ENCODE measurements around the gene CCER1.
A peak's percentile ranks its signal among the peaks of the same experiment; 100 is the strongest.

The CCER1 gene

DNA sequence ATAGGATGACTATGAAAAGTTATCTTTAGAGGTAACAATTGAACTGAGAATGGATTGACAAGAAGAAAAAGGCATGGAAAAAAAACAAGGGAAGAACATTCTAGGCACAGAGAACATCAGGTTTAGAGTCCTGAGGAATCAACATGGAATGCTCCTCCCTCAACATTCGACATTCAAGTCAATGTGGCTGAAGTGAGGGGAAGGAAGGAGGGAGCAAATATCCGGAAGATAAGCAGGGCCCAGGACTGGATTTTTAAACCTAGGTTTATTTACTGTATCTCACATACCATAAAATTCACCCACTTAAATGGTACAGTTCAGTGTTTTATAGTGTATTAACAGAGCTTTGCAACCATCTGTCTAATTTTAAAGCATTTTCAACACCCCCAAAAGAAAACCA lies 9.6 kb upstream of the CCER1 start:
- DNase-seq: no peak

DNA sequence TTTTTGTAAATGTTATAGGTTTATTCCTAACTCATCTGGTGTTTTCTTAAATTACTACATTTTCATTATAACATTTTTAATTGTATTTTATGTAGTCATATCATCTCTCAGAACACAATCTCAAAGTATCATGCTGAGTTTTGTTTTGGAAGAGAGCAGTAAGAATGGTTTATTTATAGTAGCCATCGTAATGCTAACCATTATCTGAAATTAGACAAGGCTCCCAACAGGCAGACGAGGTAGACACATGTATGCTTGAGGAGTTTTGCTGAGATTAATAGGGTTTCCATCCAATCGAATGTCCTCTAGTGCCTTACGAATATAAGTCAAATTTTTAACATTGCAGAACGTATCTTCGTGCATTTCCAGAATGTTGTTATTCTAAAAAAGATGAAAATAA lies 9.0 kb upstream of the CCER1 start:
- no peak for DNase-seq

DNA sequence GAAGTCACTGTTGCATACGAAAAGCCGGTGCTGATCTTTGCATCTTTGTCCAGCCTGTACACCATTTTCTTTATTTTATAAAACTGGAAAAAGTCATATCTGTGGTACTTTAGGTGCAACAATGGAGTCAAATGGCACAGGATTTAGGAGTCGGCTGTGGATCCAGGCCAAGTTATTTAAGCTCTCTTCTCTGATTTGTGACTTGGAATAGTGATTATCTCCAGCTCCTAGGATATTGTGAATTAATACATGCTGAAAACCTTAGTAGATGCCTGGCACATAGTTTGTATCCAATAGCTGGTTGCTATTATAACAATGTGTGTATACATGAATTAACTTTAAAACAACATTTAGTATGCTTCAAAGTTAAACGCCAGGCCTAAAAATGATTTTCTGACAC lies 6.2 kb upstream of the CCER1 start:
- DNase-seq: no peak

DNA sequence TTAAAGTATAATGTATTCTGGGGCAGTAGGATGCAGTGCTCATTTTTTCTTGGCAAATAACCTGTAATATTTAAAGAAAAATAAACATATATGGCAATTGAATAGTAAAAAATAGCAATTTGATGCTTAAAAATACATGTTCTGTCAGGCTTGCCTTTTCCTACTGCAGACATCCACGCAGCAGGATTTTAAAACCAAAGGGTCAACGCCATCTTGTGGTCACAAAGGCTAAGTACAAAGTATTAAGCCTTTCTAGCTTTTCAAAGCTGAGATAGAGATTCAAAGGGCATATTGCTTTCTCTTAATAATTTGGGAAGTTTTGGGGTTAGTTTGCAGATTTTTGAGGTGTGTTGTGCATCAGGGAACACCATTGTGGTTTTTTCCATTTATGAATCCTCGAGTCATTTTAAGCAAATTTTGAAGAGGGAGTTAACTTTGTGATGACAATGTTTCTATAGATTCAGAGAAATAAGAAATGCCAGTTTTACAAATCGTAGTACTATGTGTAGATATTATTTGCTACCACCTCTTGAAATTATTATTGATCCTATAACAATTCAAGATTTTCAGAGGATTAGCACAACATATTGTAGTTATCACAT lies 4.7 kb upstream of the CCER1 start:
- peak; percentile 14 to 32 for DNase-seq

DNA sequence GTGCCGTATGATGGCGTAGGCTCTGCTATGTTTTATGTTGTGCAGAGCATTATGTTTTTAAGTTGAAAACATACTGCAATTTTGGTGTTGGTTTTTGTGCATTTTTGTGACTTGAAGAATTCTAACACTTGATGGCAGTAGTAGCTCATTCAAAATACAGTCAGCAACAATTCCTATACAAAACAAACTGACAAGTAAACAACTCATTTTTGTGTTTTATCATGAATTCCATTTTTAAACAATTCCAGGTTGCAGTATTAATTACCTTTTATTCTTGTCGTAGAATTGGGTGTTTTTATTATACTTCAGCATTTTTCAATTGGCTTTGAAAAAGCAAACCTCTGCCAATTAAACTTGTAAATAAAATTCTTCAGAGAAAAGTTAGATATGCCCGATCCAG lies 4.1 kb upstream of the CCER1 start:
- DNase-seq: peak in 1 of 2 experiments; percentile 1

DNA sequence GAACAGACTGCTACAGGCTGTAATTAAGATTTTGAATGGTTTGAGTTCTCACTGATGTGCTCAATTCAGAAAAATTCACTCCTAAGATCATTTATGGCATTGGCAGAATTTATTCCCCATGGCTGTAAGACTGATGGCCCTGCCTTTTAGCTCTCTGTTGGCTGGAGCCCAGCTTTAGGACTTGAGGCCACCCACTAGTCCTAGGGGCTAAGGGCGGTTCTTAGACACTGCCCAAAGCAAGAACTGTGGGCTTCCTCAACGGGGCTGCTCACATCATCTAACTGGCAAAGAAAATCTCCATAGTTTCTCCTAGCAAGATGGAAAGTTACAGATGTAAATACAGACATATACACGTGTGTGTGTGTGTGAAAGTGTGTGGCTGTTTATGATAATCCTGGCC lies 3.4 kb upstream of the CCER1 start:
- no peak for DNase-seq

DNA sequence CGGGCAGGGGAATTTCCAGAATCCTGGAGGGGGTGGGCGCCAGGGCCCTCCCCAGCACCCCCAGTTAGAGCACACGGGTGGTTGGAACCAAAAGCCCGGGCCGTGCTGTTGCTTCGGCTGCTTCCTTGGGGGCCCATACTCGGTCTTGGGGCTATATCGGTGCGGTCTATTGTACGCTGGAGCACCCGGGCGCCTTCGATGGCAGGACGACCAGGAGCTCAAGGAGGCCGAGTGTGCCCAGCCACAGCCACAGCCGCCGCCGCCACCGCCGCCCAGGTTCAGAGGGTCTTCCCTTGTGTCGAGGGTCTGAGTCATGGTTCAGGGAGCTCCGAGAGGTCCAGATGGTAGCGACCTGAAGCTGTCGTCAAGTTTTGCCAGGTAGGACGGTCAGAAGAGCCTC lies 548 bp downstream of the CCER1 start:
- DNase-seq: no peak

DNA sequence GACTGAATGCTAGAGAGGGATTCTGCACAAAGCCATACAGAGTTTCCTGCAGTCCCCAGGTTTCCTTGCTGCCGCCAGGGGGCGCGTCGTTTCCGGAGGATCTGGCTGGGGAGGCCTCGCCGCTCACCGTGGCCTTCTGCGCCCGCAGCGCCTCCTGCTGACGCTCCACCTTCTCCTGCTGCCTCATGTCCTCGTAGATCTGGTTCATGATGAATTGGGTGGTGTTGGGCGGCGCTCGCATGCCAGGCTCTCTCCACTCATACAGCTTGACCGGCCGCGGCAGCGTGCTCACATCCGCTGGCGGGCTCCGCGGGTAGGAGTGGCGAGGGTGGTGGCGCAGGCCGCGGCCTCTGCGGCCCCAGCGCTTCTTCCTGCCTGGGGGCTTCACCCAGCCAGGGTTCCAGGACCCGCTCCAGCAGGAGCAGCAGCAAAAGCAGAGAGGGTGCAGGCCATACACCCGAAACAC lies 987 bp downstream of the CCER1 start:
- DNase-seq: no peak

DNA sequence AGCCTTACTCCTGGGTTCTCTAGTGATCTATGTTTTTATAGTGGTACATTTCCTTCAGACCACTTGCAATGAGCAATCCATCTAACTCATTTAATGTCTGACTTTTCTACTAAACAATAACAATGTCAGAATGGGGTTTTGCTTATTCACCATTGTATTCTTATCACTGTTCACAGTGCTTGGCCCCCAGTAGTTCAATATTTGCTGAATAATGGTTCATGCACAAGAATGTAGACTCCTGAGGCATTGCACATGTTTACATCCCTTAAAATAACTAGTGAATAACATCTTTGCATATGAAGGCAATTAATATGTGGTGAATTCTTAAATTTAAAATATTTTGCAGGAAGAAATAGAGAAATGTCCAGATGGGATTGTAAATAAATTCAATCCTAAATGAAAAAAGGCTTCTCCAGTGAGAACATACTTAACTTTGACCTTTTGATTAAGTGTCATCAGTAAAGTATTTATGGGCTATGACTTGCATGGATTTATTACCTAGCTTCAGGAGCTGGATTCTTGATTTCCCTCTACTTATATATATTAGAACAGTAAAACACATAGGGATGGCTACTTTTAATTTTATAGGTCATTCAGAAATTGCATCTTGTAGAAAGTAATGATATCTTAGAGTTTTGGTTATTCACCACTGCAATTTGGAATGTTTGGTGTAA lies 3.4 kb downstream of the CCER1 start:
- DNase-seq: no peak

DNA sequence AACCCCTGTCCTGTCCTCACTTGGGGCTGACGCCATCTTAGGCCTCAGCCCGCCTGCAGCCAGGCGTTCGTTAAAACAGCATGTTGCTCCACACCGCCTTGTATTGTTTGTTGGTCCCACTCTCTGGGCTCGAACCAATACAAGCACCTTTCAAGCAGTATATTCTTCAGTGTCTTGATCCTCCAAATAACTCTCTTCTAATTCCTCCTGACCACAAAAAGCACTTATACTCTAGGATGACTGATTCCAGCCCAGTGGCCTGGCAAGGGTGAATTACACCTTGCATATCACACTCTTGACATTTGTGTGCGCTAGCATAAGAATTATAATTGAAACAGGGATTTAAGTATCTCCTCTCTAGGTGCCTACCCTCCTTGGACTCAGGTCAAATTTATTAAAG lies 7.1 kb downstream of the CCER1 start:
- no peak for DNase-seq

DNA sequence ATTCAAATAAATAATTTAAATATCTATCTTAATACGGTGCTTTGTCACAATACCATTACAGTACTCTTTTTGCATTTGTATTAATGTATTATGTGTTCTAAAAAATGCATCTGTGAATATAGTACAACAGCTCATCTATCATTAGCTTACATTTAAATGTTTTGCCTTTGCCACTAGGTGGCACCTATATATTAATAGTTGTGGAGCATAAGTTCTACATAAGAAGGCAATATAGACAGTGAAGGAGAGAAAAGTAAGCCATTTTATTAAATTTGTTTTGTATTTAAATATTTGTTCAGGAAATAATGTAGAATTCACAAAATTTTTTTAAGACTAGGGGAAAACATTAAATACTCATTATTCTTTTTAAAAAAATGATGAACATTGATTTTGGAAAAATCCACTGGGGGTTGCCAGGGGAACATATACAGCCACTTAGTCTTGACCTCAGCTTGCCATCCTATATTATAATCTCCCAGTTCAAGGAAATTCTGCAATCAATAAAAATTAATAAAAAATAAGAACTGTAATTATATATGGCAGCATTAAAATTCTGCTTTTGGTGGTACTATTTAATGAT lies 9.8 kb downstream of the CCER1 start:
- peak; percentile 55 to 58 for DNase-seq

DNA sequence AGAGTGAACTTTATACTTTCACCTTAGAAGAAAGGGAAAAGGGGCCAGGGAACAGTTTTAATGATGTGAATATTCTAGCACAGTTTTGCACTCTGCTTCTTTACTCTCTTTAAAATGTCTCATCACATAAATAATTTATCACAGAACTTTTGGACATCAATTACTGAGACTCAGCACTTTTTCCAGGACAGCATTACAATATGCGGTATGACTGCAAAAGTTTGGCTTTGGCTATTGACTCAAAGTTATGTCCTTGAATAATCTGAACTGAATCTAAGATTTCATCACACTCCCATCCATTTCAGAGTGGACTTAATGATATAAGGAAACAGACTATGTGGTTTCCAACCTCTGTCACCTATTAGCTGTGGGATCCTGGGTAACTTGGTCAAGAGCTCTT lies 11.7 kb downstream of the CCER1 start:
- DNase-seq: no peak

DNA sequence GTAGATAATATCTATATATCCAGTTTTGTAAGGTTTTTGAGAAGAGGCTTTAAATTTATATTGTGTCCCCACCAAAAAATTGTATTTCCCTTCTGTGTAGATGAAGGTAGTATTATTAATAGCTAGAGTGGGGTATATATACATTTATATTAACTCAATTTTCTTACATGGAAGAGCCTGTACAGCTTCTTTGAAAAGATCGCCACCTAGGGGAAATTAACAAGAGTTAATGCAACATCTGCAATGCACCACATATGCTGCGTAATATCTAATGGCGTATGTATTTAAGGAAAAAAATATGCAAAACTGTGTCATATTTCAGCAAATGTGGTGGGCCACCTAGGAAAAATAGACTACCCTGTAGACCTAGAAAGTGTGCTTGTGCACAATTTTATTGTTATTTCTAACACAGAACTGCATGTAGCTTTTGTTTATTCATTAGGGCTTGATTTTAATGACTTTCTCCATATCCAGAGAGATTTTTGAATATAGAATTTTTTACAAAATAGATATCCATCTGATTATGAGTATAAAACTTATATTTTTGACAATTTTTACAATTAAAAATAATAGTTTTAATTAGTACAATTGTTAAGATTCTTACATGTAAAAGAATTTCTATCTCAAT lies 14.0 kb downstream of the CCER1 start:
- DNase-seq: peak; percentile 54 to 57

DNA sequence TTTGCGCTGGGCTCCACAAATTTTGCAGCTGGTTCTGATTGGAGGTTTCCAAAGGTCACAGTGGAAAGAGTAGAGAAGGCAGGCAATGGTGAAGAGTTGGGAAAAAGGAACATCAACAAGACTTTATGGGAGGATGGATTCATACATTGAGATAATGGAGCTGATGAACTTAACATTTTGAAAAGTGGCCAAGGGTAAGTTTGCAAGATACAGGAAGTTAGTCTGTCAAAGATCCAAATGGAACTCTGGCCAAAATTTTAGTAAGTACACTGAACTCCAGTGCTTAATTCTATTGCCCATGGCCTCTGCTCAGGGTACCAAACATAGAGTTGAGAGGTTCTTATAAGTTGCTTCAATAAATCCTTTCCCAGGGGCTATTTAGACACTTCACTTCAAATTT lies 15.6 kb downstream of the CCER1 start:
- no peak for DNase-seq

DNA sequence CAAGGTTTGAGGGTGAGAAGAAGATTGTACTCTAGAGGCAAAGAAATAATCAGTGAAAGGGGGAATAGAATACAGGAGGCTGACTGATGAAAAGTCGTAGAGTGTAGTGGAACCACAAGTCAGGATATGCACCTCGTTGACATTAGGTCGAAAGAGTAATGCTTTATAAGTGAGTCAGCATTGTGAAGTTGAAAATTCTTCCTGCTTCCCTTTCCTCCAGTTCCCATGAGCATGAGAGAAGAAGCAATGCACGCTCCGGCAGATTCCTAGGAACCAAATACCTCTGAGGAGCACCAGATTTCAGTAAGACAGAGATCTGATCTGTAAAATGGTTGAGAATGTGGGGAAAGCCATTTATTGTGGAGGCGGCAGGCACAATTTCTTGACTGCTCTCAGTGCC lies 16.5 kb downstream of the CCER1 start:
- no peak for DNase-seq

DNA sequence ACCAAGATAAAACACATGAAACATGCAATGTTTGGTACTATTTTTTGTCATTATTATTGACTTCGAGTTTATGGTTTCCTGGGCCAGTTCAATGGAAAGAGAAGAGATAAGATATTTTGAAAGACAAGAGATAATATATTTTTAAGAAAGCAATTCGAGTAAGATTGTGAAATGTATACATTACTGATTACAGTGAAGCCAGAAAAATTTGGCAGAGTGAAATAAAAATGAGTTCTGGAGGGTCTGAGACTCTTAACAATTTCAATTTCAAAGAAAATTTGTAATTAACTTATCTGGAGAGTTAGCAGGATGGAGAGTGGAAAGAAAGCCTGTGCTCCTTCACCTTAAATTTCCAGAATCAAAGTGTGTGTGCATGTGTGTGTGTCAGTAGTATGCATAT lies 17.3 kb downstream of the CCER1 start:
- no peak for DNase-seq

DNA sequence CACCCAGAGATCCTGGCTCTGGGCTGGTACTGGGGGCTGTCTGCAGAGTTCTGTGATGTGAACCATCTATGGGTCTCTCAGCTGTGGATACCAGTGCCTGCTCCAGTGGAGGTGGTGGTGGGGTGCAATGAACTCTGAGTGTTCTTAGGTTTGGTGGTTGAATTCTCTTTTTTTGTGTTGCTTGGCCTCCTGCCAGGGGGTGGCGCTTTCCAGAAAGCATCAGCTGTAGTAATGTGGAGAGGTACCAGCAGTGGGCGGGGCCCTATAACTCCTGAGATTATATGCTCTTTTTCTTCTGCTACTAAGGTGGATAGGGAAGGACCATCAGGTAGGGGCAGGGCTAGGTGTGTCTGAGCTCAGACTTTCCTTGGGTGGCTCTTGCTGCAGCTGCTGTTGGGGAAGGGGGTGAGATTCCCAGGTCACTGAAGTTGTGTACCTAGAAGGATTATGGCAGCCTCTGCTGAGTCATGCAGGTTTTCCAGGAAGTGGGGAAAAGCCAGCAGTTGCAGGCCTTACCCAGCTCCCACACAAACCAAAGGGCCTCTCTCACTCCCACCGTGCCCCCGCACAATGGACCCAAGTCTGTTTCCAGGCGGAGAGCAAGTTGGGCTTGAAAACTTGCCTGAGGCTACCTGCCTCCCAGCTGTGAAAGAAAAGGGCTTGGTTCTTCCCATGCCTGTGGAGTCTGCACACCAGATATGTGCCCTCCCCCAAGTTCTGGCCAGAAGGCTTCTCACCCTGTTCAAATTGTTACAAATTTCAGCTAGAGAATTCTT lies 18.6 kb downstream of the CCER1 start:
- no peak for DNase-seq

DNA sequence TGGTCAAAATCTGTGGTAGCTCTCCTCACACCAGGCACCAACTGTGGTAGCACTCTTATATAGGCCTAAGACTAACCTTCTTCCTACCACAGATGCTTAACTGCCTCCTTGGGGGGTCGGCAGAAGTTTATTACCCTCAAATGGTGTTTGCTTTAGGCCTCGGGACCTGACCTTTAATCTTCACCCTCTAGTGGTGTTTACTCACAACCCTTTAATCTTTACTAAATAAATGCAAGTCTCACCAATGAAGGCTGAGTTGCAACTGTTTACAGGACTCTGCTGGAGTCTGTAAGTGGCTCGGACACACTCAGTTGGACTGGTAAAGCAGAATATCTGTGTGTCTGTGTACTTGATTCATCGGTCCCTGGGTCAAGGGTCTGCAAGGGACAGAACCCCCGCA lies 29.4 kb downstream of the CCER1 start:
- DNase-seq: no peak

DNA sequence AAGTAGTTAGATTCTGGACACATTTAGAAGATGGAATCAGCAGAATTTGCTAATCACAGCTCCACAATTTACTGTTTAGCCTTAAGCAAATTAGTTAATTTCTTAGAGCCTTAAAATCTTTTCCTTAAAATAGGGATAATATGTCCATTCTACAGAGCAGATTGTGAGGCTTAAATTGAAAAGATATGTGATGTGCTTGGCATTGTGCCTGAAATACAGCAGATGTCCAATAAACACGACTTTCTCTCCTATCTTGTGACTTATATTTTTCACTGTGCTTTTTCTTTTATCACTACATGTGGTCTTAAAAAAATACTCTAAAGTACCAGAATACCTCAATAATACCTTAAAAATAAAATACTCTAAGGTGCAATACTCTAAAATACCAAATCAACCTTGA lies 30.6 kb downstream of the CCER1 start:
- no peak for DNase-seq

DNA sequence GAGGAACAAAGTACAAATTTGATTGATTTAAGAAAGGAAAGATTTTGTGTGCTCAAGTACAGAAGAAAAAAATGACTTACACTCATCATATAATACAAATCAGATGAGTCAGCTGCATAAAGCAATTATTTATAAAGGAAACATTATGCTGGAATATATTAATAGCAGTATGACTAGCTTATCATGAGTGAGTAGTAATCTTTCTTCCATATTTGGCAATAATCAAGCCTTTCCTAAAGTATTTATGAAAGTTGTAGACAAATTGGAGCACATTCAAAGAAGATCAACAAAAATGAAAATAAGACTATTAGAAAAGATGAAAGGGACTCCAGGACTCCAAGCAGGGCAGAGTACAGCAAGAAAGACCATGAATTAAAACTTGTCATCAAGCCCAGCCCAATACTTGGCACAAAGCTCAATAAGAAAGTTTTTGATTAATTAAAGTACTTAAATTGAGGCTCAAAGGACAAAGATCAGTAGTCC lies 32.8 kb downstream of the CCER1 start:
- no peak for DNase-seq

DNA sequence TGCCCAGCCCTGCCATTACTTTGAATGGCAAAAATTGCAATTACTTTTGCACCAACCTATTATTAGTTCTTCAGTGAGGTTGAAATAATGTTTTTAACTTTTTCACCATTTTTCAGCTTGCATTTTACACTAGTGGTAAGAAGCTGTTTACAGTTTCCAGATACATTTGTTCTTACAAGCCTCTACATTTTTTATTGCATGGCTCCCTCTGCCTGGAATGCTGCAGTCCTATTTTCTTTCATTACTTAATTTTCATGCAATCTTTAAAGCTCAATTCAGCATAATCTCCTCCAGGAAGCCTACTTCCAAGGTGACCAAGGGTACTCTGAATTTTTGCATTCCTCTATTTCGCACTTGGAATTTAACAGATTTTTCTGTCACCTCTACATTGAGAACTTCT lies 33.4 kb downstream of the CCER1 start:
- no peak for DNase-seq

DNA sequence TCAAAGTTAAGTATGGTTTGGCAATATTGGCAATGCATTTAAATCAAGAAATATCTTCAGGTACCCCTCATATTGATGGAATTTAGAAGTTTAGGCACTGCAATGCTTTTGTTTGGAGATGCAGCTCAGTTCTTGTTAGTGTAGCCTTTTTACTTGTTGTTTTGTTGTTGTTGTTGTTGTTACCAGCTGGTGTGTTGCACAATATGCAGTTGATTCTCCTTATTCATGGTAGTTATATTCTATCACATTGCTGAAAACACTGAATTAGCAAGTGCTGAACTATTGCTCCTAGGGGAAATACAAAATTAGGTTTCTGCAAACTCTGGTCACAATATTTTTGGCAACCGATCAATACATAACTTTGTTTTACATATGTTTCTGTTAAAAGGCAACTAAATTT lies 34.8 kb downstream of the CCER1 start:
- DNase-seq: no peak

DNA sequence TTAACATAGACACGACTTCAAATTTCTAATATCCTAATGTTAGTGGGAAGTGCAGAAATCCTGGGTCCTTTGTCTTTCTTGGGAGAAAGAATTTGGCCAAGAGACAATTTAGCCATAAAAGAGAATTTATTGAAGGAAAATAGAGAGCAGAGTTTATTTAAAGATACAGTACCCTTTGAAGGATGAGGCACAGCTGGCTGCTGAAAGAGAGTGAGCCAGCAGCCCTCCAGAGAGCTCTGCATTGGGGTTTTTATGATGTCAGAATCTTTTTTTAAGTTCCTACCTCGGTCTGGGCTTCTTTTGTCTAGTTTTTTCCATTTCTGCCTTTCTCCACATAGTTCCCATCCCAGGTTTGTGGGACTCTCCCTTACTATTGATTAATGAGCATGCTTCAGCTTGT lies 37.5 kb downstream of the CCER1 start:
- DNase-seq: no peak

Measured in AML-193 (cell line).